Peyer's patch (tissue), 4 donors: Measurements from ENCODE around the gene YTHDF1.

ENCODE experiments used
- CTCF ChIP-seq, 6 experiments: fragments of 450-650 bp in 4 of 6; fragments of 200-600 bp in 2 of 6; sonication (generic) in 1 of 6; IDR thresholded peaks; one replicate each; pipeline ENCODE4 v1.5.1; 2017 to 2019; ENCODE audit warnings: antibody characterized with exemption in 6 of 6, mild to moderate bottlenecking in 3 of 6, moderate library complexity in 1 of 6
- POLR2A ChIP-seq, 2 donors: fragments of 450-650 bp; IDR thresholded peaks; one replicate each; pipeline ENCODE4 v1.5.1; 2017; ENCODE audit warnings: antibody characterized with exemption in 2 of 2, mild to moderate bottlenecking in 2 of 2, moderate library complexity in 2 of 2

- TF ChIP-seq CTCF (IDR thresholded peaks at IDR 0.05) (no peak), POLR2A (IDR thresholded peaks at IDR 0.05) (no peak)
Measured at GRCh38 chr20:63189846-63190559, 25.9 kb downstream of the YTHDF1 start.
